Measurements from ENCODE around the gene SCRN1. TPM values are rescaled to one million over a fixed set of nuclear protein-coding genes. Genes with fewer than 3 reads are reported as not detected.

The SCRN1 gene
- total and polyA plus RNA-seq, 2 donors from 2014 or later: 22.2 to 85.6 TPM

DNA sequence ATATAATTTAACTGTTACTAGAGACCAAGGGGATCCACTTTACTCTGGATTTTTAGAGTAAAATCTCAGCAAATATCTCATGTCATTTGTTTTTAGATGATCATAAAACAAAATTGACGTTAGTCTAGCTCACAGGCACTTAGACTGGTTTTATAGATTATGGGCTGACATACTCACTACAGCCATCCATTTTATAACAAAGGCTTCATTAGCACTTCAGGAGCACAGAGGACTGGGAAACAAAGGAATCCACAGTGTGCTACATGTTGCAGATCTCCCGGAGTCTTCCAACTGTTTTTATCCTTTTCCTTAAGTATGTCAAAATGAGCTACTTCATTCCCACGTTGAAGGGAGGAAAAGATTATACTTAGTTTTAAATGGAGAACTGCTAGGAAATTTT is 15.9 kb upstream of the SCRN1 start:
- no peak for TF ChIP-seq CTCF (IDR thresholded peaks at IDR 0.05; ENCODE audit: borderline replicate concordance, extremely low read depth, insufficient read depth)
- no peak overlapping the region for H3K27ac ChIP-seq (ENCODE audit: low read depth in 2 of 2, low read length in 2 of 2)
- intact Hi-C loops (cut with DNase I): no loop called here
- FAIRE-seq (no peak), DNase-seq (no peak)
- no peak overlapping the region for H3K9ac ChIP-seq (ENCODE audit: low read length in 3 of 3)
- H3K4me3 ChIP-seq (ENCODE audit: low read length in 3 of 3): no peak overlapping the region
- H3K4me1 ChIP-seq (ENCODE audit: control insufficient read depth in 2 of 3, insufficient read depth in 2 of 3, low read depth in 1 of 3, low read length in 3 of 3): peaks cover 0 to 3% (median 0%) of the 10 kb centered on the region in 3 donors
- H3K9me3 ChIP-seq (ENCODE audit: control insufficient read depth in 2 of 3, insufficient read depth in 1 of 3, low read length in 3 of 3): no peaks in the 10 kb centered on the region
- H3K36me3 ChIP-seq (ENCODE audit: control insufficient read depth in 2 of 3, insufficient read depth in 3 of 3, low read length in 3 of 3): no peaks in the 10 kb centered on the region
- H3K27me3 ChIP-seq (ENCODE audit: control insufficient read depth, insufficient read depth, low read length): no peaks in the 10 kb centered on the region

DNA sequence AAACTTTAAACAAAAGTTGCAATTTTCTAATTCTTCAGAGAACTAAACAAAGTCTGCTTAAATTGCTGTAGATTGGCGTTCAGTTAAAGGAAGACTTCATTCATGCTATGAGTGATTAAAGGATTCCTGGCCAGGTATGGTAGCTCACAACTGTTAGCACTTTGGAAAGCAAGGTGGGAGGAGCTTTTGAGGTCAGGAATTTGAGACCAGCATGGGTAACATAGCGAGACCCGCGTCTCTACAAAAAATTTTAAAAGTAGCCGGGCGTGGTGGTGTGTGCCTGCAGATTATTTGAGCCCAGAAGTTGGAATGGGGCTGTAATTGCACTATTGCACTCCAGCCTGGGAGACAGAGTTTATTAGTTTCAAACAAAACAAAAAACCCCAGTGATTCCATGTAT is 13.5 kb upstream of the SCRN1 start:
- Histone ChIP-seq H3K4me3 (ENCODE audit: low read length in 3 of 3) (no peak overlapping the region), H3K27me3 (ENCODE audit: control insufficient read depth, insufficient read depth, low read length) (no peaks in the 10 kb centered on the region), H3K4me1 (ENCODE audit: control insufficient read depth in 2 of 3, insufficient read depth in 2 of 3, low read depth in 1 of 3, low read length in 3 of 3) (no peaks in the 10 kb centered on the region), H3K9me3 (ENCODE audit: control insufficient read depth in 2 of 3, insufficient read depth in 1 of 3, low read length in 3 of 3) (no peaks in the 10 kb centered on the region), H3K36me3 (ENCODE audit: control insufficient read depth in 2 of 3, insufficient read depth in 3 of 3, low read length in 3 of 3) (no peaks in the 10 kb centered on the region), H3K27ac (ENCODE audit: low read depth in 2 of 2, low read length in 2 of 2) (no peak overlapping the region), H3K9ac (ENCODE audit: low read length in 3 of 3) (no peak overlapping the region)
- TF ChIP-seq CTCF (IDR thresholded peaks at IDR 0.05; ENCODE audit: borderline replicate concordance, extremely low read depth, insufficient read depth): no peak
- intact Hi-C loops (cut with DNase I): no loop called here
- FAIRE-seq: no peak
- peak in 2 of 5 donors; percentile 32 to 37 for DNase-seq

DNA sequence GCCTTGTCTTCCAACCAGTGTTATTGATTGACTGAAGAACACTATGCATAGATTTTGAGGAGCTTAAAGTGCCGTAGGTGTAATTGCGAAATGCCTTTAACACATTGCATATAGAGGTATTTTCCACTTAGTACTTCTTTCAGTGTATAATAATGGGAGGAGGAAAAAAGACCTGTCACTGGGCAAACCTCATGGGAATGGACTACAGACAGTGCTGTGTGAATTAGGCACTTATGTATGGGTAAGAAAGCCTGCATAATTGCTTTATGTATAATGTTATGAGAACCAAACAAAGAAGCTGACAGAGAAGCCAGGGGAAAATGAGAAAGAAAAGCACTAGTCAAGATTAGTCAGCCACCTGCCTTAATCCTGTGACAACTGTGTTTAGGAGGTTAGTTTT is 12.4 kb upstream of the SCRN1 start:
- no peak for TF ChIP-seq CTCF (IDR thresholded peaks at IDR 0.05; ENCODE audit: borderline replicate concordance, extremely low read depth, insufficient read depth)
- no peak for DNase-seq
- Histone ChIP-seq H3K4me3 (ENCODE audit: low read length in 3 of 3) (no peak overlapping the region), H3K9ac (ENCODE audit: low read length in 3 of 3) (no peak overlapping the region), H3K36me3 (ENCODE audit: control insufficient read depth in 2 of 3, insufficient read depth in 3 of 3, low read length in 3 of 3) (no peaks in the 10 kb centered on the region), H3K27ac (ENCODE audit: low read depth in 2 of 2, low read length in 2 of 2) (no peak overlapping the region), H3K9me3 (ENCODE audit: control insufficient read depth in 2 of 3, insufficient read depth in 1 of 3, low read length in 3 of 3) (no peaks in the 10 kb centered on the region), H3K27me3 (ENCODE audit: control insufficient read depth, insufficient read depth, low read length) (no peaks in the 10 kb centered on the region), H3K4me1 (ENCODE audit: control insufficient read depth in 2 of 3, insufficient read depth in 2 of 3, low read depth in 1 of 3, low read length in 3 of 3) (no peaks in the 10 kb centered on the region)
- no peak for FAIRE-seq
- intact Hi-C loops (cut with DNase I): no loop called here

DNA sequence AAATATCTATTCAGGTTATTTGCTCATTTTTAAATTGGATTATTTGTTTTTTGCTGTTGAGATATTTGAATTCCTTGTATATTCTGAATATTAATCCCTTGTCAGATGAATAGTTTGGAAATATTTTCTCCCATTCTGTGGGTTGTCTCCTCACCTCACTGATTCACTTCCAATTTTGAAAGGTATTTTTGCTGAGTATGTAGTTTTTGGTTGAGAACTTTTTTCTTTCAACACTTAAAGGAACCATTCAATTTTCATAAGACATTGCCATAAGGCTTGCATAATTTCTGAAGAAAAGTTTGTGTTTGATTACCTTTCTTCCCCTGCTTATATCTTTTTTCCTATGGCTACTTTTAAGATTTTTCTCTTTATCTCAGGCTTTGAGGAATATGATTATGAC is 8.9 kb upstream of the SCRN1 start:
- intact Hi-C loops (cut with DNase I): no loop called here
- peaks cover 0 to 8% (median 0%) of the 10 kb centered on the region in 3 donors for H3K9me3 ChIP-seq (ENCODE audit: control insufficient read depth in 2 of 3, insufficient read depth in 1 of 3, low read length in 3 of 3)

More for the DNA sequence above, 8.9 kb upstream of the SCRN1 start:
- DNase-seq (no peak), FAIRE-seq (no peak)
- H3K27ac ChIP-seq (ENCODE audit: low read depth in 2 of 2, low read length in 2 of 2): no peak overlapping the region
- TF ChIP-seq CTCF (IDR thresholded peaks at IDR 0.05; ENCODE audit: borderline replicate concordance, extremely low read depth, insufficient read depth): no peak
- no peaks in the 10 kb centered on the region for H3K27me3 ChIP-seq (ENCODE audit: control insufficient read depth, insufficient read depth, low read length)
- no peaks in the 10 kb centered on the region for H3K4me1 ChIP-seq (ENCODE audit: control insufficient read depth in 2 of 3, insufficient read depth in 2 of 3, low read depth in 1 of 3, low read length in 3 of 3)
- H3K4me3 ChIP-seq (ENCODE audit: low read length in 3 of 3): no peak overlapping the region
- no peak overlapping the region for H3K9ac ChIP-seq (ENCODE audit: low read length in 3 of 3)
- no peaks in the 10 kb centered on the region for H3K36me3 ChIP-seq (ENCODE audit: control insufficient read depth in 2 of 3, insufficient read depth in 3 of 3, low read length in 3 of 3)

Measured in kidney (tissue), 14 donors.